ENCODE measurements around the gene DCDC1. TPM values are rescaled to one million over a fixed set of nuclear protein-coding genes. Genes with fewer than 3 reads are reported as not detected.

Gene DCDC1
- total RNA-seq, 4 donors from 2014 or later, result not detected

GRCh38 chr11:30983776-30984441 lies 385.6 kb downstream of the DCDC1 start:
- H3K27ac ChIP-seq, result no peak overlapping the region
- no peaks in the 10 kb centered on the region for H3K9me3 ChIP-seq
- no peaks in the 10 kb centered on the region for H3K27me3 ChIP-seq
- intact Hi-C loops (cut with DNase I), result no loop called here
- TF ChIP-seq POLR2A (IDR thresholded peaks at IDR 0.05) (no peak), CTCF (IDR thresholded peaks at IDR 0.05) (no peak)
- WGBS, 2 donors, result 62 to 67% methylated on average over 6 of the region's 6 CpGs
- no peak for DNase-seq
- H3K4me1 ChIP-seq, result no peaks in the 10 kb centered on the region
- H3K4me3 ChIP-seq, result no peak overlapping the region
- H3K36me3 ChIP-seq, result no peaks in the 10 kb centered on the region

GRCh38 chr11:30983143-30983542 lies 386.4 kb downstream of the DCDC1 start:
- TF ChIP-seq CTCF (IDR thresholded peaks at IDR 0.05) (no peak), POLR2A (IDR thresholded peaks at IDR 0.05) (no peak)
- no peaks in the 10 kb centered on the region for H3K36me3 ChIP-seq
- no peaks in the 10 kb centered on the region for H3K27me3 ChIP-seq
- no peak overlapping the region for H3K27ac ChIP-seq
- no peaks in the 10 kb centered on the region for H3K4me1 ChIP-seq
- H3K9me3 ChIP-seq, result no peaks in the 10 kb centered on the region
- no peak for DNase-seq
- no peak overlapping the region for H3K4me3 ChIP-seq
- intact Hi-C loops (cut with DNase I), result no loop called here
- 86 to 89% methylated on average over 2 of the region's 2 CpGs for WGBS, 2 donors

GRCh38 chr11:30967579-30967978 lies 402.0 kb downstream of the DCDC1 start:
- Histone ChIP-seq H3K4me1 (no peaks in the 10 kb centered on the region), H3K4me3 (no peak overlapping the region), H3K9me3 (no peaks in the 10 kb centered on the region), H3K27ac (no peak overlapping the region), H3K27me3 (no peaks in the 10 kb centered on the region), H3K36me3 (no peaks in the 10 kb centered on the region)
- TF ChIP-seq CTCF (IDR thresholded peaks at IDR 0.05), result no peak
- no peak for TF ChIP-seq POLR2A (IDR thresholded peaks at IDR 0.05)
- intact Hi-C loops (cut with DNase I), result no loop called here
- DNase-seq, result no peak

GRCh38 chr11:30960387-30960992 lies 409.0 kb downstream of the DCDC1 start:
- H3K27ac ChIP-seq, result no peak overlapping the region
- no peak overlapping the region for H3K4me3 ChIP-seq
- TF ChIP-seq POLR2A (IDR thresholded peaks at IDR 0.05) (no peak), CTCF (IDR thresholded peaks at IDR 0.05) (peak in 1 of 6 experiments; percentile 24)
- 0 to 3% methylated on average over 2 of the region's 2 CpGs for WGBS, 2 donors
- no peaks in the 10 kb centered on the region for H3K4me1 ChIP-seq
- no peaks in the 10 kb centered on the region for H3K27me3 ChIP-seq
- no peaks in the 10 kb centered on the region for H3K36me3 ChIP-seq
- H3K9me3 ChIP-seq, result no peaks in the 10 kb centered on the region
- intact Hi-C loops (cut with DNase I), result no loop called here
- no peak for DNase-seq

- Histone ChIP-seq H3K36me3 (no peaks in the 10 kb centered on the region), H3K4me1 (no peaks in the 10 kb centered on the region), H3K4me3 (no peak overlapping the region), H3K27ac (no peak overlapping the region), H3K9me3 (no peaks in the 10 kb centered on the region), H3K27me3 (no peaks in the 10 kb centered on the region)
- intact Hi-C loops (cut with DNase I), result no loop called here
- no peak for DNase-seq
- TF ChIP-seq CTCF (IDR thresholded peaks at IDR 0.05) (no peak), POLR2A (IDR thresholded peaks at IDR 0.05) (no peak)
- WGBS, 2 donors, result 70 to 74% methylated on average over 3 of the region's 3 CpGs
These were observed 412.8 kb downstream of the DCDC1 start for GRCh38 chr11:30956751-30957150.
